ENCODE results near the gene BRI3BP.
A peak's percentile ranks its signal among the peaks of the same experiment; 100 is the strongest.
"Not testable (repeated sequence)": the region's sequence is repeated elsewhere in the genome, so short reads cannot be mapped to it uniquely, and the experiment has no call there.

The BRI3BP gene

DNA sequence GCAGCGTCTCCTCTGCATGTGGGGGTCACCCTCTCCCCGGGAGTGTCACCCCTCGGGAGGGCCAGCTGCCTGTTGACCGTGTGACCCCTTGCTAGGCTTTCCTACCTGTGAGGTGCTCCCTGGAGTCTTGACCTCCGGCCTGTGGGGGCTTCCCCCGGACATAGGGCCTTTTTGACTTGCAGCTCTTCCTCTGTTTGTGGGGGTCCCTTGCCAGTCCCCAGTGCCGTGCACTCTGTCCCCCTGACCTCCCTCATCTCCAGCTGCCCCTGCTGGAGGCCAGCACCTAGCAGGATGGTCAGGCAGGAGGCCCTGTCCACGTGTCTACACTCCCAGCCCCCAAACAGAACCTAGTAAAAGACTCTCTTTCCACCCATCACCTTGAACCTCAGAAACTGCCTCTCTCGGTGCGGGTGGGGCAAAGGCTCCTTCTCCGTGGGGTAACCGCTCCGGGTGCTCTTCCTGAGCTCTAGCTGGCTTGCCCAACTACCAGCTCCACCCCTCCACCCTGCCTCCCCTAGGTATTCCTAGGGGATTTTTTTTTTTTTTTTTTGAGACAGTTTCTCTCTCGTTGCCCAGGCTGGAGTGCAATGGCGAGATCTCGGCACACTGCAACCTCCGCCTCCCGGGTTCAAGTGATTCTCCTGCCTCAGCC lies 72.6 kb downstream of the BRI3BP start:
- TF ChIP-seq, protein P1, sequence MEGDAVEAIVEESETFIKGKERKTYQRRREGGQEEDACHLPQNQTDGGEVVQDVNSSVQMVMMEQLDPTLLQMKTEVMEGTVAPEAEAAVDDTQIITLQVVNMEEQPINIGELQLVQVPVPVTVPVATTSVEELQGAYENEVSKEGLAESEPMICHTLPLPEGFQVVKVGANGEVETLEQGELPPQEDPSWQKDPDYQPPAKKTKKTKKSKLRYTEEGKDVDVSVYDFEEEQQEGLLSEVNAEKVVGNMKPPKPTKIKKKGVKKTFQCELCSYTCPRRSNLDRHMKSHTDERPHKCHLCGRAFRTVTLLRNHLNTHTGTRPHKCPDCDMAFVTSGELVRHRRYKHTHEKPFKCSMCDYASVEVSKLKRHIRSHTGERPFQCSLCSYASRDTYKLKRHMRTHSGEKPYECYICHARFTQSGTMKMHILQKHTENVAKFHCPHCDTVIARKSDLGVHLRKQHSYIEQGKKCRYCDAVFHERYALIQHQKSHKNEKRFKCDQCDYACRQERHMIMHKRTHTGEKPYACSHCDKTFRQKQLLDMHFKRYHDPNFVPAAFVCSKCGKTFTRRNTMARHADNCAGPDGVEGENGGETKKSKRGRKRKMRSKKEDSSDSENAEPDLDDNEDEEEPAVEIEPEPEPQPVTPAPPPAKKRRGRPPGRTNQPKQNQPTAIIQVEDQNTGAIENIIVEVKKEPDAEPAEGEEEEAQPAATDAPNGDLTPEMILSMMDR (IDR thresholded peaks at IDR 0.05; ENCODE audit: low read depth, low read length, missing control alignments): no peak
- peak overlapping the region; percentile 98 for H3K4me3 ChIP-seq (ENCODE audit: low read depth, low read length)
- DNase-seq (ENCODE audit: low read depth): no peak

DNA sequence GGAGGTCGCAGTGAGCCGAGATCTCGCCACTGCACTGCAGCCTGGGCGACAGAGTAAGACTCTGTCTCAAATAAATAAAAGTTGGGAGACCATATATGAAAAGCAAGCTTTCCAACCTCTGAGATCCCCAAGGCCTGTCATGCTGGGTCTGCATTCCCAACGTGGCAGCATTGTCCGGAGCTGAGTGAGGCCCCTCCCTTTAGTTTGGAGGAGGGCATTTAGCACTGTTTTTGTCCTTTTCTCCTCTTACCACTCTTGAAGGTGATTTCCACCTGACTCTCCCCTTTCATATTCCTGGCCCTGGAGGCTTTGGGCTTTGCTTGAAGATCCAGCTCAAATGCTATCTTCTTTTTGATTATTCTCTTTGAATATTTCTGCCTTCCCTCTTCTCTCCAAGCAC lies 74.9 kb downstream of the BRI3BP start:
- no peak overlapping the region for H3K4me3 ChIP-seq (ENCODE audit: low read depth, low read length)
- TF ChIP-seq, protein P1 (IDR thresholded peaks at IDR 0.05; ENCODE audit: low read depth, low read length, missing control alignments): no peak
- no peak for DNase-seq (ENCODE audit: low read depth)

DNA sequence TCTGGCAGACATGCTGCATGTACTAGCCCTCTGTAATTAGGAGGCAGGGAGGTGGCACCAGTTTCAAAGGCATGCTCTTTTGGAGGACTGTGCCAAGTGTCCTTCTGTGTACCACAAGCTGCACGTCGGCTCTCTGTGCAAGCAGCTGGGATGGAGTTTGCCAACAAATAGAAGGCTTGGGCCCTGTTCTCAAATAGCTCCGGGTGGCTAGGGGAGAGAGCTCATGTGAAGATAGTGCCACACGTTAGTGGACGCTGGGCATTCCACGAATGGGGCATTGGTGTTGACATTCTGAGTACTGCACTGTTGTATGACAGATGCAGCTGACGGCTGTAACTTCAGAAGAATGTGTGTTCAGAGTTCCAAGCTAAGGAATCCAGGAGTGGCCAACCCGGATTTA lies 76.2 kb downstream of the BRI3BP start:
- TF ChIP-seq, protein P1 (IDR thresholded peaks at IDR 0.05; ENCODE audit: low read depth, low read length, missing control alignments): no peak
- DNase-seq (ENCODE audit: low read depth): no peak
- no peak overlapping the region for H3K4me3 ChIP-seq (ENCODE audit: low read depth, low read length)

DNA sequence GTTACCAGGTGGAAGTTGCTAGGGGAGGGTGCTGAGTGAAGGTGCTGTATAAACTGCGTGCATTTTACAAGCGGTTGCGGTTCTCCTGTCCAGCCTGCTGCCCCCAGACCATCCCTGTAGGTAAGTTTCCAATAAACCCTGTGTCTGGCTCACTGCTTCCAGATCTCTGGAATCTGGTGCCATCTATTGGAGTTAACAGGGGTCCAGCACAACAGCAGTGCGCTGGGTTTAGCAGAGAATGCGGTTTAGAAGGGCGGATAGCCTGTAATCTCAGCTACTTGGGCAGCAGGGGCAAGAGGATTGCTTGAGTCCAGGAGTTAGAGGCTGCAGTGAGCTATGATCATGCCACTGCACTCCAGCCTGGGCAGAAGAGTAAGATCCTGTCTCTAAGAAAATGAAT lies 76.7 kb downstream of the BRI3BP start:
- TF ChIP-seq, protein P1 (IDR thresholded peaks at IDR 0.05; ENCODE audit: low read depth, low read length, missing control alignments): no peak
- H3K4me3 ChIP-seq (ENCODE audit: low read depth, low read length): no peak overlapping the region
- DNase-seq (ENCODE audit: low read depth): no peak

DNA sequence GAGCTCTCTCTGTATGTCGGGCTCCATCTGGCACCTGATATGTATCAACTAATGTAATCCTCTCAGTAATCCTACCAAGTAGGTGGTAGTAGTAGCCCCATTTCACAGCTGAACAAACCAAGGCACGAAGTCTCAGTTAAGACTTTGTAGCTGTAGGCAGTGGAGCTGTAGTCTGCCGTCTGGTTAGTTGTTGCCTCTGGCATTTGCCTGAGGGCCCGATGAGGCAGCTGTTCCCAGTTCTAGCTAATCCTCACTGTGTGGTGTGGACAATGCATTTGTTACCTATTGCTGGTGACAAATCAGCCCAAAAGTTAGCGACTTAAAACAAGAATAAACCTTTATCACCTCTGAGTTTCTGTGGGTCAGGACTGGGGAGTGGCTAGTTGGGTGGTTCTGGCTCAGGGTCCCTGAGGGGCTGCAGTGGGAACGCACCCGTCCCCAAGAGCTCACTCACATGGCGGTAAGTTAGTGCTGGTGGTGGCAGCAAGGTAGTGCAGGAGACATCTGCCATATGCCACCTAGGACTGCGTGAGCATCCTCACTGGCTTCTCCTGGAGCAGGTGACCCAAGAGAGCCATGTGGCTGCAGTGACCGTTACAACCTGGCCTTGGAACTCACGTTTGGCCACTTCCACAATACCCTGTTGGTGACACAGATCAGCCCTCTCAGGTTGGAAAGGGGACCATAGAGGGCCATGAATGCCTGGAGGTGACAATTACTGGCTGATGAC lies 77.4 kb downstream of the BRI3BP start:
- TF ChIP-seq, protein P1 (IDR thresholded peaks at IDR 0.05; ENCODE audit: low read depth, low read length, missing control alignments): peak; percentile 26
- no peak overlapping the region for H3K4me3 ChIP-seq (ENCODE audit: low read depth, low read length)
- DNase-seq (ENCODE audit: low read depth): no peak

DNA sequence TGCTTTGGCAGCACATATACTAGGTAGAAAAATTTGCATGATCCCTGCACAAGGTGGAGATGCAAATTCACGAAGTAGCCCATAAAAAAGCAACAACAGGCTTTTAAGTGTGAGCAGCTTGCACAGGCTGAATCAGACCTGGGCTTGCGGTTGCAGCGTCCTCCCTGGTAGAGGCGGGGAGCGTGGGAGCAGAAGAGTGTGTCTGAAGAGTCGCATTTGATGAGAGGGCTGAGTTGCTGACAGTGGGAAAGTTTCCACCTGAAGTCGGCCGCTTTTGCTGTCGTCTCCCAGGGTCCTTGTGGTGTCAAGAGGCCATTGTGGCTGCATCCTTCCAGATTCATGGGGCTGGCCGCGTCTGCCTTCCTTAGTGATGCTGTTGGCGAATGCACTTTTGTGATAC lies 78.0 kb downstream of the BRI3BP start:
- TF ChIP-seq, protein P1 (IDR thresholded peaks at IDR 0.05; ENCODE audit: low read depth, low read length, missing control alignments): no peak
- no peak for DNase-seq (ENCODE audit: low read depth)

DNA sequence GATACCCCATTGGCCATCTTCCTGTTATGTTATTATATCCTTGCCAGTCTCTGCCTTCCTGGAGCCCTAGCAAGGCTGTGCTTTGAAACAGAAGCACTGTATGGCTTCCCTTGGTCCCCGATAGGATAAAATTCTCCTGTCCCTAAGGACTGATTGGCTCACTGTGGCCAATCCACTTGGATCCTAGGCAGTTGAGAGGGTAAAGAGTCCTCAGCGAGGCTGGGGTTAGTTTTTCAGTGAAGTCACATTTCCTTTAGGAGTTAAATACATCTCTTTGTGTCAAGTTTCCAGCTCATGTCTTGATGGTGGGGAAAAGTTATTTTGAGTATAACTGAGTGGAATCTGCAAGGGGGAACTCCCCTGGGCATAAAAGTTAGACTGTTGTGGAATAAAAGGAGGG lies 79.1 kb downstream of the BRI3BP start:
- DNase-seq (ENCODE audit: low read depth): no peak
- no peak overlapping the region for H3K4me3 ChIP-seq (ENCODE audit: low read depth, low read length)
- TF ChIP-seq, protein P1 (IDR thresholded peaks at IDR 0.05; ENCODE audit: low read depth, low read length, missing control alignments): no peak

More for the DNA sequence above, 78.0 kb downstream of the BRI3BP start:
- no peak overlapping the region for H3K4me3 ChIP-seq (ENCODE audit: low read depth, low read length)

DNA sequence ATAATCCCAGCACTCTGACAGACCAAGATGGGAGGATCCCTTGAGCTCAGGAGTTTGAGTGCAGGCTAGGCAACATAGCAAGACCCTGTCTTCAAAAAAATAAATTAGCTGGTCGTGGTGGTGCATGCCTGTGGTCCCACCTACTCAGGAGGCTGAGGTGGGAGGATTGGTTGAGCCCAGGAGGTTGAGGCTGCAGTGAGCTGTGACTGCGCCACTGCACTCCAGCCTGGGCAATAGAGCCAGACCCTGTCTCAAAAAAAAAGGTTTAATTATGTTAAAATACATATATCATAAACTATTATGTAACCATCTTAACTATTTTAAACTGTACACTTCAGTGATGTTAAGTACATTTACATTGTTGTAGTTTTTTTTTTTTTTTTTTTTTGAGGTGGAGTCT lies 80.8 kb downstream of the BRI3BP start:
- not testable (repeated sequence) for H3K4me3 ChIP-seq (ENCODE audit: low read depth, low read length); DNase-seq (ENCODE audit: low read depth)

All from GM12864 (cell line).